ENCODE measurements around the gene SUPT6H. TPM values are rescaled to one million over a fixed set of nuclear protein-coding genes. Genes with fewer than 3 reads are reported as not detected.

SUPT6H gene
- total RNA-seq, 3 donors from 2014 or later (not counting 1 experiment from before 2014, with no cell fraction given) = 170 to 184 (median 177) TPM

GRCh38 chr17:28749516-28750177, 87.6 kb downstream of the SUPT6H start:
- TF ChIP-seq, protein P1, sequence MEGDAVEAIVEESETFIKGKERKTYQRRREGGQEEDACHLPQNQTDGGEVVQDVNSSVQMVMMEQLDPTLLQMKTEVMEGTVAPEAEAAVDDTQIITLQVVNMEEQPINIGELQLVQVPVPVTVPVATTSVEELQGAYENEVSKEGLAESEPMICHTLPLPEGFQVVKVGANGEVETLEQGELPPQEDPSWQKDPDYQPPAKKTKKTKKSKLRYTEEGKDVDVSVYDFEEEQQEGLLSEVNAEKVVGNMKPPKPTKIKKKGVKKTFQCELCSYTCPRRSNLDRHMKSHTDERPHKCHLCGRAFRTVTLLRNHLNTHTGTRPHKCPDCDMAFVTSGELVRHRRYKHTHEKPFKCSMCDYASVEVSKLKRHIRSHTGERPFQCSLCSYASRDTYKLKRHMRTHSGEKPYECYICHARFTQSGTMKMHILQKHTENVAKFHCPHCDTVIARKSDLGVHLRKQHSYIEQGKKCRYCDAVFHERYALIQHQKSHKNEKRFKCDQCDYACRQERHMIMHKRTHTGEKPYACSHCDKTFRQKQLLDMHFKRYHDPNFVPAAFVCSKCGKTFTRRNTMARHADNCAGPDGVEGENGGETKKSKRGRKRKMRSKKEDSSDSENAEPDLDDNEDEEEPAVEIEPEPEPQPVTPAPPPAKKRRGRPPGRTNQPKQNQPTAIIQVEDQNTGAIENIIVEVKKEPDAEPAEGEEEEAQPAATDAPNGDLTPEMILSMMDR (IDR thresholded peaks at IDR 0.05) = no peak
- no peaks in the 10 kb centered on the region for H3K36me3 Mint-ChIP-seq
- H3K27me3 Mint-ChIP-seq (ENCODE audit: low read depth in 2 of 2) = no peaks in the 10 kb centered on the region
- H3K27ac Mint-ChIP-seq = no peak overlapping the region
- H3K36me3 ChIP-seq (ENCODE audit: control insufficient read depth, insufficient read depth, low read length) = peaks cover 15% of the 10 kb centered on the region
- 77% methylated on average over 9 of the region's 11 CpGs for WGBS (ENCODE audit: insufficient coverage)
- H3K9me3 Mint-ChIP-seq = no peaks in the 10 kb centered on the region
- no peak overlapping the region for H3K27ac ChIP-seq (ENCODE audit: low read length)
- H3K4me1 ChIP-seq (ENCODE audit: control insufficient read depth, insufficient read depth, low read length) = peaks cover 32% of the 10 kb centered on the region
- no peaks in the 10 kb centered on the region for H3K27me3 ChIP-seq (ENCODE audit: control insufficient read depth, insufficient read depth, low read length)
- no peak for ATAC-seq
- H3K9me3 ChIP-seq (ENCODE audit: control insufficient read depth, insufficient read depth, low read length) = no peaks in the 10 kb centered on the region
- no peak overlapping the region for H3K4me3 ChIP-seq (ENCODE audit: low read length)
- DNase-seq = no peak
- intact Hi-C loops (cut with micrococcal nuclease) = loop anchor here (1.0 to 5.0 kb wide), 2 partner anchors 22 to 32 kb away; partner anchors contain the start of genes RAB34 and RPL23A
- H3K4me3 Mint-ChIP-seq = no peak overlapping the region
- peaks cover 5 to 17% of the 10 kb centered on the region in 2 donors for H3K4me1 Mint-ChIP-seq

- Histone ChIP-seq H3K4me3 (ENCODE audit: low read length) (no peak overlapping the region), H3K27me3 (ENCODE audit: control insufficient read depth, insufficient read depth, low read length) (no peaks in the 10 kb centered on the region), H3K36me3 (ENCODE audit: control insufficient read depth, insufficient read depth, low read length) (peaks cover 15% of the 10 kb centered on the region), H3K4me1 (ENCODE audit: control insufficient read depth, insufficient read depth, low read length) (peaks cover 24% of the 10 kb centered on the region), H3K9me3 (ENCODE audit: control insufficient read depth, insufficient read depth, low read length) (no peaks in the 10 kb centered on the region), H3K27ac (ENCODE audit: low read length) (no peak overlapping the region)
- Mint-ChIP-seq H3K36me3 (no peaks in the 10 kb centered on the region), H3K27ac (no peak overlapping the region), H3K9me3 (no peaks in the 10 kb centered on the region), H3K4me1 (peaks cover 5 to 9% of the 10 kb centered on the region in 2 donors), H3K4me3 (no peak overlapping the region), H3K27me3 (ENCODE audit: low read depth in 2 of 2) (no peaks in the 10 kb centered on the region)
- ATAC-seq (peak; percentile 95 to 97 (median 96)), DNase-seq (peak; percentile 85 to 95)
- 54% methylated on average over 20 of the region's 20 CpGs for whole genome bisulfite sequencing (ENCODE audit: insufficient coverage)
- TF ChIP-seq, protein P1 (IDR thresholded peaks at IDR 0.05) = peak; percentile 100
- intact Hi-C loops (cut with micrococcal nuclease) = loop anchor here (1.0 to 5.0 kb wide), 2 partner anchors 23 to 33 kb away; partner anchors contain the start of genes RAB34 and RPL23A
Observed at GRCh38 chr17:28750178-28751047, 88.4 kb downstream of the SUPT6H start.

DNA sequence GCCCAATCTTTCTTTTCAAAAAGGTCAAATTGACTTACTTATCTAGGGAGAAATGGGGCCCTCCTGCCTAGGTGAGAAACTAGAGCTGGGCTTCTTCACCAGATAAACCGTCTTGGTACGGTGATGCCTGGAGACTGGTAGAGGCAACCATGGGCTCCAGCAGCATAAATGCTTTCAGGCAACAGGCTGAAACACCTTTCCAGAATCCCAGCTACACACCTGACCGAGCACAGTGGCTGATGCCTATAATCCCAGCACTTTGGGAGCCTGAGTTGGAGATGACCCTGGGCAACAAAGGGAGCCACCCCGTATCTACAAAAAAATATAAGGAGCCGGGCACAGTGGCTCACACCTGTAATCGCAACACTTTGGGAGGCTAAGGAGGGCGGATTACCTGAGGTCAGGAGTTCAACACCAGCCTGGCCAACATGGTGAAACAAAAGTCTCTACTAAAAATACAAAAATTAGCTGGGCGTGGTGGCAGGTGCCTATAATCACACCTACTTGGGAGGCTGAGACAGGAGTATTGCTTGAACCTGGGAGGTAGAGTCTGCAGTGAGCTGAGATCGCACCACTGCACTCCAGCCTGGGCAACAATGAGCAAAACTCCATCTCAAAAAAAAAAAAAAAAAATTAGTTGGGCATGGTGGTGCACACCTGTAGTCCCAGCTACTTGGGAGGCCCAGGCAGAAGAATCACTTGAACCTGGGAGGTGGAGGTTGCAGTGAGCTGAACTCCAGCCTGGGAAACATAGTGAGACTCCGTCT, 89.8 kb downstream of the SUPT6H start:
- H3K36me3 Mint-ChIP-seq = no peaks in the 10 kb centered on the region
- 95% methylated on average over 9 of the region's 10 CpGs for WGBS (ENCODE audit: insufficient coverage)
- peaks cover 0 to 5% of the 10 kb centered on the region in 2 donors for H3K4me1 Mint-ChIP-seq
- H3K27me3 ChIP-seq (ENCODE audit: control insufficient read depth, insufficient read depth, low read length) = no peaks in the 10 kb centered on the region
- H3K4me3 ChIP-seq (ENCODE audit: low read length) = no peak overlapping the region
- H3K4me3 Mint-ChIP-seq = no peak overlapping the region
- H3K9me3 Mint-ChIP-seq = no peaks in the 10 kb centered on the region
- TF ChIP-seq, protein P1 (IDR thresholded peaks at IDR 0.05) = no peak
- no peak overlapping the region for H3K27ac ChIP-seq (ENCODE audit: low read length)
- peaks cover 15% of the 10 kb centered on the region for H3K36me3 ChIP-seq (ENCODE audit: control insufficient read depth, insufficient read depth, low read length)
- no peaks in the 10 kb centered on the region for H3K9me3 ChIP-seq (ENCODE audit: control insufficient read depth, insufficient read depth, low read length)
- peaks cover 11% of the 10 kb centered on the region for H3K4me1 ChIP-seq (ENCODE audit: control insufficient read depth, insufficient read depth, low read length)
- DNase-seq (no peak), ATAC-seq (no peak)
- H3K27me3 Mint-ChIP-seq (ENCODE audit: low read depth in 2 of 2) = no peaks in the 10 kb centered on the region
- no peak overlapping the region for H3K27ac Mint-ChIP-seq
- intact Hi-C loops (cut with micrococcal nuclease) = loop anchor here (5.0 kb wide), 1 partner anchor 34 kb away; the partner anchor contains the start of genes RAB34 and RPL23A

Other genes starting within 250 kb of the SUPT6H start
- not detected for gene SLC13A2, start 188.6 kb upstream of the SUPT6H start, total RNA-seq
- gene FOXN1, start 155.9 kb upstream of the SUPT6H start, total RNA-seq = not detected
- 100 to 1,000 TPM in 1 of 3 donors, 10 to 100 TPM in 2; 79.1 to 106 (median 79.3) TPM for gene UNC119, start 109.6 kb upstream of the SUPT6H start, total RNA-seq
- gene PIGS, start 90.7 kb upstream of the SUPT6H start, total RNA-seq = 10 to 100 TPM; 88.3 to 95.3 (median 92.3) TPM
- gene ALDOC, start 85.3 kb upstream of the SUPT6H start, total RNA-seq = 10 to 100 TPM; 18.2 to 25.4 (median 23.0) TPM
- gene SPAG5, start 63.2 kb upstream of the SUPT6H start, total RNA-seq = 10 to 100 TPM; 18.0 to 19.6 (median 19.3) TPM
- 10 to 100 TPM in 2 of 3 donors, 1 to 10 TPM in 1; 10.0 to 14.6 (median 14.0) TPM for gene RSKR, start 48.0 kb upstream of the SUPT6H start, total RNA-seq
- gene BLTP2, start 17.0 kb upstream of the SUPT6H start, total RNA-seq = 100 to 1,000 TPM; 169 to 199 (median 188) TPM
- 10 to 100 TPM; 53.0 to 65.3 (median 53.7) TPM for gene SDF2, start 299 bp upstream of the SUPT6H start, total RNA-seq
- gene PROCA1, start 49.7 kb downstream of the SUPT6H start, total RNA-seq = 1 to 10 TPM; 2.3 to 5.8 (median 3.6) TPM
- 10 to 100 TPM in 1 of 3 donors, 1 to 10 TPM in 2; 3.7 to 12.9 (median 3.8) TPM for gene RAB34, start 55.7 kb downstream of the SUPT6H start, total RNA-seq
- 1,000 to 10,000 TPM; 1,375 to 1,532 (median 1,498) TPM for gene RPL23A, start 57.8 kb downstream of the SUPT6H start, total RNA-seq
- gene TLCD1, start 64.0 kb downstream of the SUPT6H start, total RNA-seq = 1 to 10 TPM in 1 of 3 donors, not detected in 2; 1.0 TPM
- gene NEK8, start 66.6 kb downstream of the SUPT6H start, total RNA-seq = 1 to 10 TPM; 5.9 to 7.4 (median 6.8) TPM
- 100 to 1,000 TPM in 2 of 3 donors, 10 to 100 TPM in 1; 97.8 to 209 (median 122) TPM for gene TRAF4, start 81.8 kb downstream of the SUPT6H start, total RNA-seq
- 10 to 100 TPM; 16.9 to 26.0 (median 20.0) TPM for gene FAM222B, start 180.6 kb downstream of the SUPT6H start, total RNA-seq
- 10 to 100 TPM; 20.9 to 35.2 (median 27.3) TPM for gene ERAL1, start 192.8 kb downstream of the SUPT6H start, total RNA-seq
- gene FLOT2, start 235.5 kb downstream of the SUPT6H start, total RNA-seq = 100 to 1,000 TPM; 132 to 152 (median 152) TPM
- gene DHRS13, start 240.9 kb downstream of the SUPT6H start, total RNA-seq = 10 to 100 TPM; 22.5 to 27.3 (median 23.2) TPM

Data from natural killer cell (primary cell).